Activated CD8-positive, alpha-beta memory T cell treated with anti-CD3 and anti-CD28 coated beads, Interleukin-2, amount 50 U/mL, for 24 hours (primary cell): ENCODE data around the gene EEF1G.
"Not testable (repeated sequence)": the region's sequence is repeated elsewhere in the genome, so short reads cannot be mapped to it uniquely, and the experiment has no call there.

ENCODE experiments used
- DNase-seq: peaks from one replicate; pipeline ENCODE4 v3.0.0-alpha.2; 2020; ENCODE audit errors: extremely low read depth

EEF1G gene

GRCh38 chr11:62603776-62604299, 30.1 kb upstream of the EEF1G start:
- DNase-seq, result no peak

GRCh38 chr11:62603072-62603408, 29.3 kb upstream of the EEF1G start:
- DNase-seq, result no peak

- no peak for DNase-seq
These were observed 28.7 kb upstream of the EEF1G start for GRCh38 chr11:62602141-62603071.

- peak; percentile 99 for DNase-seq
These were observed 27.9 kb upstream of the EEF1G start, which contains the start of gene MTA2 for GRCh38 chr11:62601372-62602140. MTA2 (minus strand) TSS chr11:62601865; CDS start chr11:62601450, 415 bp downstream.

GRCh38 chr11:62601122-62601371, 27.4 kb upstream of the EEF1G start:
- DNase-seq, result no peak

GRCh38 chr11:62600367-62601121, 26.9 kb upstream of the EEF1G start:
- no peak for DNase-seq

- no peak for DNase-seq
These were observed 26.2 kb upstream of the EEF1G start for GRCh38 chr11:62599901-62600300.

GRCh38 chr11:62599069-62599696, 25.5 kb upstream of the EEF1G start:
- DNase-seq, result peak; percentile 94

GRCh38 chr11:62595124-62595523, 21.4 kb upstream of the EEF1G start:
- DNase-seq, result no peak

- no peak for DNase-seq
These were observed 19.8 kb upstream of the EEF1G start for GRCh38 chr11:62593434-62594044.

GRCh38 chr11:62592989-62593421, 19.3 kb upstream of the EEF1G start:
- no peak for DNase-seq

GRCh38 chr11:62592146-62592815, 18.6 kb upstream of the EEF1G start:
- no peak for DNase-seq

- peak; percentile 93 for DNase-seq
These were observed 17.9 kb upstream of the EEF1G start, which contains the start of gene TUT1 for GRCh38 chr11:62591448-62592145. TUT1 (minus strand) TSS chr11:62591523; CDS start chr11:62591485, 38 bp downstream.

GRCh38 chr11:62588966-62589637, 15.4 kb upstream of the EEF1G start:
- no peak for DNase-seq

GRCh38 chr11:62585356-62585755, 11.7 kb upstream of the EEF1G start:
- DNase-seq, result not testable (repeated sequence)

- DNase-seq, result not testable (repeated sequence)
These were observed 8.0 kb upstream of the EEF1G start for GRCh38 chr11:62581735-62582134.

GRCh38 chr11:62580959-62581715, 7.4 kb upstream of the EEF1G start:
- DNase-seq, result no peak

GRCh38 chr11:62579252-62579651, 5.6 kb upstream of the EEF1G start:
- DNase-seq, result no peak
